Inflammatory macrophage treated with lipopolysaccharide for 4 hours (primary cell): ENCODE results near the gene KCNIP4.

Source experiments
- DNase-seq: peaks from one replicate; pipeline ENCODE4 v3.0.0-alpha.2; 2020

The KCNIP4 gene

DNA sequence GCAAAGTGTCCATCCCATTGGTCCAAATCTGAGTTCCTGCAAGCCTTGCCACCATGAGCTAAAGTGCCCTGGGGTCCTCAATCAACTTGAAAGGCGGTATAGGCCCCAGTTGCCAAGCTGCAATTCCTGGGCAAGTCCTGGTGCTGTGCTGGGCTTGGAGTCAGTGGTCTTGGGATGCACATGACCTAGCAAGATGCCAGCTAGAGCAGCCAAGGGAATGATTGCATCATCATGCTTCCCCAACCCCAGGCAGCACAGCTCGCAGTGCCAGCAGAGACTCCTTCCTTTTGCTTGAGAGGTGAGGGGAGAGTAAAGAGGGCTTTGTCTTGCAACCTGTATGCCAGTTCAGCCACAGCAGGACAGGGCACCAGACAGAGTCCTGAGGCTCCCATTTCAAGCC is 50.5 kb downstream of the KCNIP4 start:
- DNase-seq, result no peak

DNA sequence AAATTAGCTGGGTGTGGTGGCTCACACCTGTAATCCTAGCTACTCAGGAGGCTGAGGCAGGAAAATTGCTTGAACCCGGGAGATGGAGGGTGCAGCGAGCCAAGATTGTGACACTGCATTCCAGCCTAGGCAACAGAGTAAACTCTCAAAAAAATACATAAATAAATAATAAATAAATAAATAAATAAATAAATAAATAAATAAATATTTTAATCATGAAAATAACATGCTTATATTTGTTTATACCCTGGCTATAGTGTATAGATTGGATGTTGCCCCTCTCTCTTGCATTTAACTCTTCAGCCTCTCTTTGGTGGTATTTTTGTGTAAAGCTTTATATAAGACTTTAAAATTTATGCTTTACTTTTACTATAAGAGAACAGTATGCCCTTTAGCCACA is 51.8 kb downstream of the KCNIP4 start:
- DNase-seq, result no peak

DNA sequence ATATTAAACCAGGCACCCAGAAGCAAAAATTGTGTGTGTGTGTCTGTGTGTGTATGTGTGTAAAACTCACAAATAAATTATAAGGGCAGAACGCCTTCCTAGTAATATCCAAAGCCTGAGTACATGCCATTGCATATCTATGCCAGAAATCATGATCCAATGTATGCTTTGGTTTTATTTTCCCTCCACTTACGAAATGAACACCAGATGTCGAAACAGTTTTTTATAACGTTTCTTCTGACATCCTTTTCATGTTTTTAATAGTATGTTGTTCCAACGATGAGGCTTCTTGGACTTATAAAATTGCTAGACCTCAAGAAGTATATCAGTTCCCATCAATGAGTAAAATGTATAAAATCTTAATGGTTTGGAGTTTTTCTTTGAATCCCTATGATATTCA is 55.4 kb downstream of the KCNIP4 start:
- no peak for DNase-seq

DNA sequence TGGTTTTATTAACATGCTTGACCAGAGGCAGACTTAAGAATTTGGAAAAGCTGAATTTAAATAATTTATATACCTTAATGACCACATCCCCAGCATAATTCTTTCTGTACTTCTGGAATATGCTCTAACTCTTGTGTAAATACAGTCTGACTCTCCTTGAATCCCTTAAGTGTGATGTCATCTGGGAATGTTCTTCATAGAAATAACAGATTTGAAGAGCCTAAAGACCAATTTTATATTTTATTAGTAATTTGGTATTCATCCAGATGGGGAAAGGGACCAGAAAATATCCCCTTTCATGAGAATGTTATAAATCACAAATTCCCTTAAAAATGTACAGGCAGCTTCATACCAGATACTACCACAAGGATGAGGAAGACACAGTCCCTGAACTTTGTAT is 58.3 kb downstream of the KCNIP4 start:
- no peak for DNase-seq

DNA sequence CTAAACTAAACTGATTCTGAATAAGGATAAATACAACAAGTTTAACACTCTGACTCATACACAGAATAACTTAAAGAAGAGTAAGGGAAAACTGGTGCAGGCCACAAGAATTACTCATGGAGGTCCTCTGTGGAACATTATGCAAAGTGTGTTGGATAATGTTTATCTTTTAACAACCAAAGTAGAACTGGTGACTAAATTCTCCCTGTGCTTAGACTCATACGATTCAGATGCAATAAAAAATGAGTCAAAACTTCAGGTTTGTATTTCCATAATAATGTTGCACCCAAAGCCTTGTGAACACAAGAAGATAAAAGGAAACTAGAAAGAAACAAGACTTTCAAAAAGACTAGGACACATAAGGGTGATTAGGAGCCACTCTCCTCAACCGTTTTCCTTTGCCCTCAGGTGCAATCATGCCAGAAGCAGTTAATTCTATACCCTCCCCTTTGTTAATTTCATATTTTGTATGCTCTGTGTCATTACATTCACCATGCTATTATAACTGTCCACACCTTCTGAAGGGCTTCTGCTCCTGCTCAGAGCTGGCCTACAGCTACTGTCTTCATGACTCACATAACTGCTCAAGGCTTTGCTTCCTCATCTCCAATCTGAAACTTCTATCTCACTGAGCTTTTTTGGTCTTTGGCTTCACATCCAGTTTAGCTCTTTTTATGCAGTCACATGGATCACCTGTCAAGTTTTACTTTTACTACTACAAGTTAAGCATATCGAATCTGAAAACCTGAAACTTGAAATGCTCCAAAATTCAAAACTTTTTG is 60.2 kb downstream of the KCNIP4 start:
- DNase-seq, result no peak

DNA sequence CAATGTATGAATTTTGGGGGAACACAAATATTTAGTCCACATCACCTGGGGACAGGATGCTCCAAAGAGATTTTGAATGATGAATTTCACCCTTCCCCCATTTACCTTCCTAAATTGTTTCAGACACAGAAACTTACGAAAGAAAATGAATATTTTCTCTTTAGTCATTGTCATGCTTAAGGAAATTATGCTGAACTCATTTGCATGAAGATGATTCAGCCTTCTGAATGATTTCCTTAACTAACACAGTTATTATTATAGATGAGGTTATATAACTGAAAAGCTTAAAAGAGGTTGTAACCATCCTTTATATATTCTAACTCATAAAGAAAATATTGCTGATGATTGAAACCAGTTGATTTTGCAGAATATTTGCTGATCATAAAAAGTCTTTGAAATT is 61.1 kb downstream of the KCNIP4 start:
- DNase-seq, result no peak

DNA sequence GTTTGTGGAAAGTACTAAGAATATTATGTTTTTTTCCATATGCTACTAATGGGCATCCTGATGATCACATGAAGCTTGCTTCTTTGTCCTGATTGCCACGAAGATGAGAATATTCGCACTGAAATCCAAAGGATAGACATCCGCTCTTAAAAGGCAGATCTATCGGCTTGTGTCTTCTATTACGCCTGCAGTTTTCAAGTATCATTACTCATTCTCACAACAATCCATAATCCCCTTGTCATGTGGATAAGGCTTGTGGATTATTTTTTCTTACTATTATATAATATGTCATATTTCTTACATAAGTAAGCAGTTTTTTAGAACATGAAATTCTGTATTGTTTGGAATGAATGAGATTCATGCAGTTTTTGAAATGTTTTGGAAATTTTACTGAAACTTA is 62.8 kb downstream of the KCNIP4 start:
- no peak for DNase-seq

DNA sequence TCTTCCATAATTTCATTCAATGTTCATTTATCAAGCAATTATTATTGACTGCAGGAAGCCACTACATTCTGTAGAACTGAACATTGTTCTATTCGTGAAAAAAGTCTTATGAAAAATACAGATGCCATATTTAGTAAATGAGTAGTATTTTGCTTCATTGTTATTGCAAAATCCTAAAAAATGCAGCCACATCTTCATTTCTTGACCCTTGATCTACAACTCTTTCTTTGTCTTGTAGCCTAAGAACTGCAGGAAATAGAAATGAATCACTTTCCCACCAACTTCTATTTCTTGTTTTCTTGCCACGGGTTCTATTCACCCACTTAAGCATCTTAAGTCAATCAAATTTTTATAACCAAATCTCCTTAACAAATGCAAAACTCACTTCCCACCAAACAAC is 63.3 kb downstream of the KCNIP4 start:
- no peak for DNase-seq

DNA sequence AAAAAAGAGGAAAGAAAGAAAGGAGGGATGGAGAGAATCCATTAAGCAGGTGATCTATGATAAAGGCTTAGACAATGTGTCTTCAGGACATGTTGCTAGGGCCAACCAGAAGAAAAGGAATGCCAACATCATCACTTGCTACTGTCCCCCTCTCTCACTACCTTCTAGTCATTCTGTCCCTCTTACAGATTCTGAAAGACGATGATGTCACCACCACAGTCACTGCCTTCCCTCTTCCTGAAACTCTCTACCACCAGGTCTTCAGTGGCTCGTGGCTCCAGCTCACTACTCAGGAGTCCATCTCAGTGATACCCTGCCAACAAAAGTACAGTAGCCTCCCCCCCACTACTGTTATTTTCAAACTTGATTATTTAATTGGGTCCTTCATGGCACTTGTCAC is 64.0 kb downstream of the KCNIP4 start:
- no peak for DNase-seq

DNA sequence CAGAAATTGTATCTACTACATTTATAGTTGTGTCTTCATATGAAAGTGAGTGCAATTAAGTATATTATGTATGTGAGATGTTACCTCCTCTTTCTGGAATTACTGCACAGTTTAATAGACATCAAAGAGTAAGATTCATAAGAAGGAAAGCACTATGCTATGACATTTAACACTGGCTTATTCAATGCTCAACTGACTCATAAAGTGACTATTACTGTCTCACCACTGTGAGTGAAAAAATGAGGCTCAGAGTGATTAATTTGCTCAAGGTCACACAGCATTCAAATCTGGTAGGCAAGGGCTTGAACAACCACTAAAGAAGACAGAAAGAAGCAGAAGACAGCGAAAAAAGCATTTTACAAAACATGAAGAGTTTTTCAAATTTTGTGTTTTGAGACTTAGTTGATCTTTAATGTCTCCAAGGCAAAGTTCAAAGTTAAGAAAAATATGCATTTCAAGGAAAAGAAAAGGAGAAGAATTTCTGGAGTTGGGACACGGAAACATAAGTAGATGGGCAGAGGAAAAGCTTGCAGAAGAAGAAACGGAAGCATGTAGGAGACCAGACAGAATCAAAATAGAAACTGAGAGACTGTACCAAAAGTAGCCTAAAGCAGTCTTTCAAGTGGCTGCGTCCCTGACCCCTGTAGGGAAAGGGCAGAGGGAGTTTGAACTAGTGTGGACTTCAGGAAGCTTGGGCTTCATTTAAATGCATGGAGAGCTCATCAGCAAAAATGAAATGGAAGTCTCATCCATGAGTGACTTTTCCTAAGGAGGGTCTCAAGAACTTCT is 66.3 kb downstream of the KCNIP4 start:
- DNase-seq, result no peak

DNA sequence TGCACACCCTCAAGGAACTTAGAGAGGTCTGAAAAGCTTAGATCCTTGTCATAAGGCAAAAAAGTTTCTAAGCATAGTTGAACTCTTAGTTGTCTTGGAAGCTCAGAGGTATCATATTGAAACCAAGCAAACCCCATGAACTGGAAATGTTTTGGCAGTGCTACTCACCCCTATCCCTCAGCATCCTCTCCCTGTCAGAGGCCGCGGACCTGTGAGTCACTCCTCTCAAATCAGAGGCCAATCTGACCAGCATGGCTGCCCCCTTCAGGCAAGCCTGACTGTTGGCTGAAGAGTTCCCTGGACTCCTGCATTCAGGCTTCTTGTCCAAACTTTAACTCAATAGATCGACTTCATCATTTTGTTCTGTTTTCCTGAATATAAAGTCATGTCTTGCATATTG is 69.4 kb downstream of the KCNIP4 start:
- no peak for DNase-seq

DNA sequence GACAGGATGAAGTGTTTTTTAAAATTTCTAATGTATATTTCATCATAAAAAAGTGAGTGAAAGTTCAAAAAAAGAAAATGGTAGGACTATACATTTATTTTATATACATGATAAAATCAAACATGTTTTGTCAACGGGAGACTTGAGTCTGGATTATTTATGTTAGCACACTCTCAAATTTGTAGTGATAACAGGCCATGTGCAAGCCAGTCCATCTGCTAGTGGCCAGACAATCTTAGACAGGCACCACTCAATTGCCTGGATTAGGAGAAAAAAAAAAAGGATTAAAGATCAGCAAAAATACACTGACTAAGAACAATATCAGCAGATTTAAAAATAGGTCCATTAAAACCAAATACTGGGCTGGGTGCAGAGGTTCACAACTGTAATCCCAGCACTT is 71.9 kb downstream of the KCNIP4 start:
- DNase-seq, result no peak

DNA sequence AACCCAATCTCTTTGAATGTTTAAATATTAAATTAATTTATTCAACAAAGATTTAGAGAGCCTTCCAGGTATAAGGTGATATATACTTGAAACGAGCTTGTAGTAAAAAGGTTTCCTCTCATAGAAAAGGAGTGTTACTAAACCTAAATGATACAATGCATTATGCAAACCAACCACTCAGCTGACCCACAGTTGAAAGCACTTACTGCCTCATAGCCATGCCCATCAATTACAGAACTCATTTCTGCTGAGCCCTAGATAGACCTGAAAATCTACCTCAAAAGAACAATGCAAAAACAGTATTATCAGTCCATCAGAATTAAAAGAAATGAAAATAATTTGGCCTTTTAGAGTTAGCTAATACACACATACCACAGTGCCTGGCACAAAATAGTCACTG is 75.4 kb downstream of the KCNIP4 start:
- DNase-seq, result no peak

DNA sequence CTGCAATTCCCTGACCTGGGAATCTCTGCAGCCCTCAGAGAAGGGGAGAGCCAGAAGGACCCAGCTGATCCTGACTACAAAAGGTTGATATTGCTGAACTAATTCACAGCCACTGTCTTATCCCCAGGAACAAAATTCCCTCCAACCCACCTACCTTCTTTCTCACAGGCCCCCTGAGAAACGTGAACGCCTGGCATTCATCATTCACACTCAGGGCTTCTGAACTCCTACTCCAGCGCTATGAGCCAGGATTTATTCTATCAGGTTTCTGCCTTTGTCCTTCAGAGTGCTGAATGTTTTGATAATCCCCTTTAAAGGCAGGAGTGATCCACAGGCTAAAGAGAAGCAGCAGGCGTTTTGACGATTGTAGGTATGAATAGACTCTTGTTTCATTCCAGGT is 76.5 kb downstream of the KCNIP4 start:
- DNase-seq, result no peak

DNA sequence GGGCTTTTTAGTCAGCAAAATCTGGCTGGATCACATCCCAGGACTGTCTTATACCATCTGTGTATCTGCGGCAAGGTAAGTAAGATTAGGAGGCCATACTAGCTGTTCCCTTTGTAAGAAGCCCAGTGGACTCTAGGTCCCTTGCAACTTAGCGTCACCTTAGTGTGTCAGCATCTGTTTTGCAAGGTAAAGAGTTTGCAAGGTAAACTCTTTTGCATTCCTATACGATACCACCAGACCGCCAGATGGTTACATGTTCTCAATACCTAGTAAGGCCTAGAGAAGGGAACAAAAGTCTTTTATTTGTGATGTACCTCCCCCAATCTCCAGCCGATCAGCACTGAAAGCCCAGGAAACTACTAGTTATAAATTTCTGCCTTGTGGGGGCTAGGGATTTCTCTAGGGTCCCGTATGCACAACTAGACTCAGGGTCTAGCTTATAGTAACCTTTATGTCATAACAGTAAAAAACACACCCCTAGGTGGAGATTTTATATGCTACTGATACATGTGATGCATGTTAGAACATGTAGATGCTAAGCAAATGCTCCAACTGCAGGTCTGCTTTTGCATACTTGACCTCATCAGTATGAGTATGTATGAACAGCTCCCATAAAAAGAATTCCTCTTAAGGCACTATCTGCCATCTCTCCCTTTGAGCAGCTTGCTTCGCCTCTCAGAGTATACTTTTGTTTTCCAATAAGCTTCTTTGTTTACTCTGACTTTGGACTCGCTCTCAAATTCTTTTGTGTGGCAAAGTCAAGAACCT is 78.4 kb downstream of the KCNIP4 start:
- DNase-seq, result no peak

DNA sequence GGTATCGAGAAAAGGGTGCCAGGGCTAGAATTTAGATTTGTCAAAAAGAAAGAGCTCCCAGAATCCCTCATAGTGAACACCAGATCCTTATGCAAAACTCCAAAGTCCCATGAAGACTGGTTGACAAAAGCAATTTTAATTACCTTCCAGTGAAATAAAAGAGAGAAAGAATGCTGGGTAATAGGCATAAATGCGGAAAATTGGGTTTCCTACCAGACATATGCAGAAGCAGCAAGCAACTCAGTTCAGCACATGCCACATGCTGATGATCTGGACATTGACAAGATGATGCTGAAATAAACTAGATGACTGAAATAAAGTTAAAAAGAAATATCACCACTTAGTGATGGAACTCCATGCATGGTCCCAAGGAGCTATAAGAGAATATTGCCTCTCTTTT is 83.9 kb downstream of the KCNIP4 start:
- DNase-seq, result no peak

DNA sequence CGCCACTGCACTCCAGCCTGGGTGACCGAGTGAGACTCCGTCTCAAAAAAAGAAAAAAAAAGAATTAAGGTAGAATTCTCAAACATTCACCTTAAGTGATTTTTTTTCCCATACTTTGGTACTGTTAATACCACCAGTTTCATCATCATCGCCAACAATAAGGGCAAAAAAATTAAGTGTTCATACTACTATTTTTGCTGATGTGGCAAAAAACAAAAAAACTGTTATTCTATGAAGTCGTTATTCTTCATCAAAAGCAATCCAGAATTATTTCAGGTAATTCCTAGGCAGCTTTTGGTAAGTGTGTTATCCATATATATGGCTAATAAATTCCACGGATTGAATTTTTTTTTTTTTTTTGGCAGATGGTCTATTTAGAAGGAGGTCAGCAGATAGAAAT is 85.7 kb downstream of the KCNIP4 start:
- no peak for DNase-seq

DNA sequence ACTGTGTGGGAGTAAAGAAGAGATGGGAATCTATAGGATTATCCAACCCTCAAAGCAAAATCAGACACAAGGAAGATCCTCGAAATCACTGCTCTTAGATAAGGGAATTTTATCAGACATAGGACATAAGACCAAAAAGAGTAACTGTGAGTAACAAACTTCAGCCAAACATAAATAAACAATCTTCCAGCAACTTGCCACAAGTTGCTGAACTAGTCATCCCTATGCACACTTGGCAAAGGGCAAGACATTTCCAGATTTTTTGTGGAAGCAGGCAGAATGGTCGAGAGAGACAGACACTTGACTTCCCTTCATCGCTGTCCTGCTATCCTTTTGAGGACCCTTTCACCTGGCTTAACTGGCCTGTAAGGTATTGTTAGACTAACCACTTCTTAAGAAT is 89.6 kb downstream of the KCNIP4 start:
- DNase-seq, result no peak

DNA sequence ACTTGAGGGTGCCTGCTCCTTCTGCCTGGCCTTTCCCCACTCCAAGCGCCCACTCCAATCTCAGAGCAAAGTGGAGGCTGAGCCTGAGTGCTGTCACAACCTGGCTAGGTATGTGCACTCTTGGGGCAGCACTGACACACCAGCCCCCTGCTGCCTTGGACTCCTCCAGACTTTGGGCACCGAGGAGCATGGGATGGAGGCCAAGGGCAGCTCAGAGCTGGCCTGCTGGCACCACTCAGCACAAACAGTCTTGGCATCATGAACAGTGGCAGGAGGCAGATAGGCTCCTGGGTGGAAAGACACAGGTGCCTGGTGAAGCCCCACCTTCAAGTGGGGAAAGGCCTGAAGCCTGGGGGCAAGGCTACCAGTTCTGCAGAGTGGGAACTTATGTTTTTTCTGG is 91.8 kb downstream of the KCNIP4 start:
- no peak for DNase-seq

DNA sequence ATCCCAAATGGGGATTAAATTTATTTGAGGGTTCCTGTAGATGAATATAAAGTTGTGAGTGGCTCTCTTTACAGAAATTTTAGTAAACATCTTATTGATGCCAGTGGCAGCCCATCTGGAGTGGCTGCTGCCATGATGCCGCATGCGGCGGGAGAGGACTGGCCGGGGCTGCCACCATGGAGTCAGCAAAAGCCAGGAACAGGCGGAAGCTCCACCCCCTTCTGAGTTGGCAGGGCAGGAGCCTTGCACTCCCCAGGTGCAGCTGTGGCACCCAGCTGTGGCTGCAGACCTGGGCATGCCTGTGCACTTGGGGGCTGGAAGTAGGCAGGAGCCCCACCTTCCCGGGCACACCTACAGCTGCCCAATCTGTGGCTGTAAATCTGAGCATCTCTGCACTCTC is 92.3 kb downstream of the KCNIP4 start:
- no peak for DNase-seq

DNA sequence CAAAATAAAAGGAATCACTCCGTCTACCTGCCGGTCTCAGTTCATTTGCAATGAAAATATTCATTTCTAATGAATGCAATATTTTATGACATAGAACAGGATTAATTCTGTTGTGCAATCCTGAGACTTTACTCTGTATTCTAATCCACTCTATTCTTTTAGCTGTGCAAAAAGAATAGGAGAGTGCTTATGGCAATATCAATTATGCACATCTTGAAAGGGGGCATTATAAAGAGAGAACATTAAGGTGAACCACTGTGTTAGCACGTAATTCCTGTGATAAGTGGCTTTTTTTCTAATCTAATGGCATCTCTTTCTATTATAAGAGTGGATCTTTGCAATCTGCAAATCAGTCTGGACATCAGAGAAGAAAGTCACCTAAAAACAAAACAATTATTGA is 99.5 kb downstream of the KCNIP4 start:
- no peak for DNase-seq

DNA sequence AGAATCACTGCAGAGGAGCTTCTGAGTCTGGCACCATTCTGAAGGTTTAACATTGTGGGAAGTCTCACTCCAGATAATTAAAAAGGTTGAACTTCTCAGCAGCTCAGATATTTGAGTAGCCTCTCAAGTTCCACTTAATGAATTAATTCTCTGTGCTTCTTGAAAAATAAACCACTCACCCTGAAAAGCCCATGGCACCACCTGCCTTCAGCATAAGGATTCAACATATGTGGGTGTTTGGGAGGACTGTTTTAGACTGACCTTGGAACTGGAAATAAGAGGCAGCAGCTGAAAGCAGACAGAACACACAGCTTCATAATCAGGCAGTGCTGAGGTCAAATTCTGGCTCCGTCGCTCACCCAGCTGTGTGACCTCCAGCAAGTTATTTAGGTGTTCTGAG is 100.6 kb downstream of the KCNIP4 start:
- DNase-seq, result no peak

DNA sequence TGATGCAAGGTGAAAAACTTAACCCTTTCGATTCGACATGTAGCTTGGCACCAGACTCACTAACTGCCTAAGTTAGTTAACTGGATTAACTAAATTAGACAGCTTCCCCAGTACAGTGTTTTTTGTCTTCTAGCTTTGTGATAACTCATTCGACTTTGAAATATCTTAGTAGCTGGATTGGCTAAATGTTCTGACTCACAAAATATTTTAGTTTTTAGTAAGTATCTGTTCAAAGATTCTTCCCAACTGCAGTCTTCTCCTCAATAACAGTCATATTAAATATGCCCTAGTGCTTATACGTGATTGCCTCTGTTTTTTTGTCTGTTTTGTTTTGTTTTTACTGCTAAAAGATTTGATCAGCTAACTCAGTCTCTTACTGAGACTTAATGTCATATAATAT is 102.9 kb downstream of the KCNIP4 start:
- no peak for DNase-seq

DNA sequence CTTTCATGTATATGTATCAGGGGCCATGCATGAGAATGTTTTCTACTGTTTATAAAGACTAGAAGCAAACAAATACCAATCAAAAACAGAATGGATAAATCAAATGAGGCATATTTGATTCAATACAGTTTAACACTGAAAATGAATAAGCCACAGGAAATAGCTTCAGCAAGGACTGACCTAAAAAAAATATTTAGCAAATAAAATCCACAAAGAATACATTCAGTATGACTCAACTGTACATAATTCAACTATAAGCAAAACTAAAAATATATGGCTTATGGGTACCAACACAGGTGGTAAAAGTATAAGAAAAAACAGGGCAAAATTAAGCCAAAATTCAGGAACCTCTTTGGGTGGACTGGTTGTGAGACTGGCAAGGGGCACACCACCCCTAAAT is 112.9 kb downstream of the KCNIP4 start:
- DNase-seq, result no peak
